Upper lobe of left lung (tissue), 6 donors: ENCODE data around the gene ALOX12B. TPM values are rescaled to one million over a fixed set of nuclear protein-coding genes. Genes with fewer than 3 reads are reported as not detected.
"Not testable (repeated sequence)": the region's sequence is repeated elsewhere in the genome, so short reads cannot be mapped to it uniquely, and the experiment has no call there.

ENCODE experiments used
- ATAC-seq, 2 donors: fragments of 200-7000 bp; cut with Tn5 transposase; one replicate each; pipeline ENCODE4 v1.9.1; 2022; ENCODE audit warnings: mild to moderate bottlenecking in 2 of 2, moderate library complexity in 2 of 2; ENCODE audit not compliant: low FRiP score in 2 of 2
- DNase-seq, 2 donors: peaks; one replicate each; pipeline ENCODE4 v3.0.0-alpha.2; 2019 to 2020
- H3K27ac ChIP-seq, 4 donors: fragments of 200-600 bp; sonication (generic); one replicate each; pipeline ENCODE4 v1.5.1; 2016 to 2019
- H3K27me3 ChIP-seq, 4 donors: fragments of 200-600 bp; sonication (generic); one replicate each; pipeline ENCODE4 v1.5.1; 2017 to 2019
- H3K36me3 ChIP-seq, 4 donors: fragments of 200-600 bp; sonication (generic); one replicate each; pipeline ENCODE4 v1.5.1; 2016 to 2019
- H3K4me1 ChIP-seq, 4 donors: fragments of 200-600 bp; sonication (generic); one replicate each; pipeline ENCODE4 v1.5.1; 2018 to 2019
- H3K4me3 ChIP-seq, 4 donors: fragments of 200-600 bp; sonication (generic); one replicate each; pipeline ENCODE4 v1.5.1; 2017 to 2019; ENCODE audit warnings: mild to moderate bottlenecking in 2 of 4, moderate library complexity in 1 of 4
- H3K9me3 ChIP-seq, 4 donors: fragments of 200-600 bp; sonication (generic); one replicate each; pipeline ENCODE4 v1.5.1; 2018 to 2019
- EP300 ChIP-seq, 4 donors: sonication (generic); formaldehyde crosslinking; IDR thresholded peaks; one replicate each; pipeline ENCODE4 v1.5.1; 2017; ENCODE audit warnings: antibody characterized with exemption in 4 of 4, control low read depth in 2 of 4
- POLR2A ChIP-seq, 4 donors: fragments of 450-650 bp; IDR thresholded peaks; one replicate each; pipeline ENCODE4 v1.5.1; 2016 to 2017; ENCODE audit warnings: antibody characterized with exemption in 4 of 4, mild to moderate bottlenecking in 2 of 4
- POLR2AphosphoS5 ChIP-seq, 2 donors: sonication (generic); formaldehyde crosslinking; IDR thresholded peaks; one replicate each; pipeline ENCODE4 v1.5.1; 2017; ENCODE audit warnings: antibody characterized with exemption in 2 of 2
- WGBS, 2 donors: methylation state at CpG; one replicate each; pipeline ENCODE4 v1.1.5; 2017 to 2018; 5-methylcytosine and 5-hydroxymethylcytosine counted together
- small RNA-seq, 4 donors: library from RNA; depleted of rRNA; stranded (forward); fragments of <200 nt; gene quantifications; one replicate each; pipeline ENCODE3, GENCODE V24; 2016
- total RNA-seq, 6 donors: library from RNA; depleted of rRNA in 4 of 6; stranded (reverse); fragments of >200 nt in 4 of 6; gene quantifications; one replicate each; pipeline versions ENCODE4 v1.1.0 to v1.2.1, GENCODE V29; 2016 to 2021
- TF ChIP-seq, protein P1 (sequence below), 6 experiments: fragments of 450-650 bp in 4 of 6; fragments of 200-600 bp in 2 of 6; sonication (generic) in 2 of 6; IDR thresholded peaks; one replicate each; pipeline ENCODE4 v1.5.1; 2016 to 2019; ENCODE audit warnings: antibody characterized with exemption in 6 of 6
- donor health status: DM: no; HTN: no; CAD: no; lungs with moderate emphysema.
- donor health status: DM: no; HTN: yes; CAD: no; lungs with severe emphysema.

ALOX12B gene
- total RNA-seq, 6 donors from 2014 or later: not detected

DNA sequence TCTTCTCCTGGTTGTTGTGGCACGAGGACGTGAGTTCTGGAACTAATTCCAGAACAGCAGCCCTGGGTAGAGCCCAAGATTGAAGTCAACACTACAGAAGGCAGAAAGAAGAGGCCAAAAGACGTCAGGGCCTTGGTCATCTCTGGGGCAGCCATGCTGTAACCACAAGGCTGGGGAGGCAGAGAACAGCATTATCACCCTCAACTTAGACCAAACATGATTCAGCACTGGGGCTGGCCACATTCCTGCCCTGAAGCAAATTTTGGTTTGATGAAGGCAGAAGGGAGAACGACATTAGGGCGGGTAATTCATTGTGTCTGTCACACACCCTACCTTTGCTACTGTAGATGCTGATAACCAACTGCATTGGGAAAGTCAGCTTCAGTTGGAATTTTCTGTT, 58.4 kb downstream of the ALOX12B start:
- no peaks in the 10 kb centered on the region for H3K9me3 ChIP-seq
- no peak overlapping the region for H3K27ac ChIP-seq
- TF ChIP-seq POLR2A (IDR thresholded peaks at IDR 0.05): no peak
- no peak for TF ChIP-seq EP300 (IDR thresholded peaks at IDR 0.05)
- no peak for TF ChIP-seq POLR2AphosphoS5 (IDR thresholded peaks at IDR 0.05)
- TF ChIP-seq, protein P1, sequence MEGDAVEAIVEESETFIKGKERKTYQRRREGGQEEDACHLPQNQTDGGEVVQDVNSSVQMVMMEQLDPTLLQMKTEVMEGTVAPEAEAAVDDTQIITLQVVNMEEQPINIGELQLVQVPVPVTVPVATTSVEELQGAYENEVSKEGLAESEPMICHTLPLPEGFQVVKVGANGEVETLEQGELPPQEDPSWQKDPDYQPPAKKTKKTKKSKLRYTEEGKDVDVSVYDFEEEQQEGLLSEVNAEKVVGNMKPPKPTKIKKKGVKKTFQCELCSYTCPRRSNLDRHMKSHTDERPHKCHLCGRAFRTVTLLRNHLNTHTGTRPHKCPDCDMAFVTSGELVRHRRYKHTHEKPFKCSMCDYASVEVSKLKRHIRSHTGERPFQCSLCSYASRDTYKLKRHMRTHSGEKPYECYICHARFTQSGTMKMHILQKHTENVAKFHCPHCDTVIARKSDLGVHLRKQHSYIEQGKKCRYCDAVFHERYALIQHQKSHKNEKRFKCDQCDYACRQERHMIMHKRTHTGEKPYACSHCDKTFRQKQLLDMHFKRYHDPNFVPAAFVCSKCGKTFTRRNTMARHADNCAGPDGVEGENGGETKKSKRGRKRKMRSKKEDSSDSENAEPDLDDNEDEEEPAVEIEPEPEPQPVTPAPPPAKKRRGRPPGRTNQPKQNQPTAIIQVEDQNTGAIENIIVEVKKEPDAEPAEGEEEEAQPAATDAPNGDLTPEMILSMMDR (IDR thresholded peaks at IDR 0.05): no peak
- H3K4me3 ChIP-seq: no peak overlapping the region
- H3K36me3 ChIP-seq: no peaks in the 10 kb centered on the region
- ATAC-seq: no peak
- no peaks in the 10 kb centered on the region for H3K27me3 ChIP-seq
- H3K4me1 ChIP-seq: peaks cover 0 to 7% (median 3%) of the 10 kb centered on the region in 4 donors
- DNase-seq: no peak
- 68 to 79% methylated on average over 5 of the region's 5 CpGs for WGBS, 2 donors

DNA sequence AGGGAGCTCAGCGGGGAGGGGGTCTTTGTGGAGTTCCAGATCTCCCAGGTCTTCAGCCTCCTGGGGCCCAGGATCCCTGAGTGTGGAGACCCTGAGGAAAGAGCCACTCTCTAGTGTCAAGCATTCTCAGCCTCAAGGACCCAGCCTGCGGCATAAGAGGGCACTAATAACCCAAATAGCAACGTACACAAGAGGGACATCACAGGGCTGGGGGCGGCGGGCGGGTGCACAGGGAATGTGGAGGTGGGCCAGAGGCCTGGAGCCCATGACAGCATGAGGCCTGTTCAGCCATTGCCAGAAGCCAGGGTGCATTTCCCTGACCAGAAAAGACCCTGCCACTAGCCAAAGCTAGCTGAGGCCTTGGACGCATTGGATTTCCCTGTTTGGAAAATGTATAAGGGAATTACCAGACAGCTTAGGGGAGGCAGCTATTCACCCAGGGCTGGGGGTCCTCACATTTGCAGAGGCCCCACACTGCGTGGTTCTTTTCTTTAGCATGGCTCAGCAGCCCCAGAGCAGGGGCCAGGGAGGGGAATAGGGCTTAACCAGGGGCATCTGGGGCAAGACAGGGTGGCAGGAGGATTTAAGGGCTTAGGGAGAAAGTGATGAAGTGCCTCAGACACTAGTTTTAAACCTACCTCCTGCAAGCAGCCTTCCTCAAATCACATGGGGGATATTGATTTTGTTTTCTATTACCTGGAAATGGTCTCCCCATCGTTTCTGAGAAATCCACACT, 62.2 kb downstream of the ALOX12B start:
- no peak overlapping the region for H3K4me3 ChIP-seq
- whole genome bisulfite sequencing, 2 donors: 82 to 84% methylated on average over 8 to 9 of the region's 9 CpGs
- no peak for TF ChIP-seq POLR2A (IDR thresholded peaks at IDR 0.05)
- TF ChIP-seq, protein P1 (IDR thresholded peaks at IDR 0.05): no peak
- TF ChIP-seq EP300 (IDR thresholded peaks at IDR 0.05): no peak
- TF ChIP-seq POLR2AphosphoS5 (IDR thresholded peaks at IDR 0.05): no peak
- ATAC-seq (no peak), DNase-seq (peak in 1 of 2 donors; percentile 12)
- H3K9me3 ChIP-seq: no peaks in the 10 kb centered on the region
- H3K27ac ChIP-seq: no peak overlapping the region
- H3K27me3 ChIP-seq: no peaks in the 10 kb centered on the region
- peaks cover 0 to 24% (median 6%) of the 10 kb centered on the region in 4 donors for H3K4me1 ChIP-seq
- H3K36me3 ChIP-seq: no peaks in the 10 kb centered on the region

DNA sequence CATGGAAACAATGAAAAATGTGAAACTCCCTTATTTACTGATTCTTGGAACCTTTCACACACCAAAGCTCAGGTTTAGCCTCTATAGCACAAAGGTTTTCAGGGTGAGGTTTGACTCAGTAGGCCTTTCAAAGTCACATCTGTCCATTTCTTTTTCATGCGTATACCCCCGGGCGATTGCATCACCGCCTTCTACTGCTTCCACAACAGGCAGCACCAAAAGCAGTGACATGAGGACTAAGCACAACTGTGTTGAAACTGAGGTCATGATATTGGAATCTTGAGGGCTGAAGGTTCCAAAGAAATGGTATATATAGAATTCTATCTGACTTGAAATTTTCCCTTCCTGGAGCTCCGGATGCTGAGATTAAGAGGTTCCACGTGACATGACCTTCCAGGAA, 63.4 kb downstream of the ALOX12B start:
- not testable (repeated sequence) for DNase-seq, H3K9me3 ChIP-seq, H3K4me3 ChIP-seq, H3K27me3 ChIP-seq, H3K36me3 ChIP-seq, ATAC-seq
- H3K4me1 ChIP-seq: peaks cover 0 to 36% (median 14%) of the 10 kb centered on the region in 4 donors
- H3K27ac ChIP-seq: peak overlapping the region in 2 of 4 donors; percentile 26 to 43
- 59 to 64% methylated on average over 6 of the region's 6 CpGs for WGBS, 2 donors

Small RNAs within 50 kb of the gene (small RNA-seq; reads per million reads assigned to genes)
- gene MIR4314: 0 reads per million in 4 donors

Other genes with a start within 250 kb of the ALOX12B start
- gene TMEM88, start 232.7 kb downstream of the ALOX12B start, total RNA-seq: 10 to 100 TPM in 2 of 6 donors, 1 to 10 TPM in 3, not detected in 1; 1.6 to 16.1 (median 9.3) TPM
- 100 to 1,000 TPM in 2 of 6 donors, 10 to 100 TPM in 4; 50.0 to 111 (median 75.5) TPM for gene NAA38, start 230.2 kb downstream of the ALOX12B start, total RNA-seq
- 10 to 100 TPM in 2 of 6 donors, 1 to 10 TPM in 4; 5.2 to 12.4 (median 7.3) TPM for gene CYB5D1, start 229.7 kb downstream of the ALOX12B start, total RNA-seq
- 100 to 1,000 TPM in 2 of 6 donors, 10 to 100 TPM in 4; 68.1 to 183 (median 91.3) TPM for gene CHD3, start 198.9 kb downstream of the ALOX12B start, total RNA-seq
- 10 to 100 TPM in 1 of 6 donors, 1 to 10 TPM in 5; 5.5 to 24.5 (median 6.3) TPM for gene RNF227, start 171.4 kb downstream of the ALOX12B start, total RNA-seq
- 1 to 10 TPM; 4.2 to 10.0 (median 5.7) TPM for gene KCNAB3, start 157.9 kb downstream of the ALOX12B start, total RNA-seq
- gene TRAPPC1, start 155.8 kb downstream of the ALOX12B start, total RNA-seq: 100 to 1,000 TPM in 2 of 6 donors, 10 to 100 TPM in 4; 70.4 to 148 (median 95.8) TPM
- 100 to 1,000 TPM in 2 of 6 donors, 10 to 100 TPM in 4; 50.6 to 216 (median 88.3) TPM for gene CNTROB, start 155.5 kb downstream of the ALOX12B start, total RNA-seq
- gene GUCY2D, start 85.1 kb downstream of the ALOX12B start, total RNA-seq: 1 to 10 TPM in 3 of 6 donors, not detected in 3; 2.6 to 5.0 (median 3.8) TPM
- gene ALOX15B, start 48.7 kb downstream of the ALOX12B start, total RNA-seq: 100 to 1,000 TPM in 3 of 6 donors, 10 to 100 TPM in 3; 46.2 to 177 (median 105) TPM
- gene ALOXE3, start 30.8 kb upstream of the ALOX12B start, total RNA-seq: not detected
- gene HES7, start 36.4 kb upstream of the ALOX12B start, total RNA-seq: 1 to 10 TPM in 1 of 6 donors, not detected in 5; 4.9 TPM
- gene PER1, start 64.7 kb upstream of the ALOX12B start, total RNA-seq: 100 to 1,000 TPM; 112 to 358 (median 288) TPM
- gene VAMP2, start 75.2 kb upstream of the ALOX12B start, total RNA-seq: 10 to 100 TPM; 27.2 to 75.8 (median 49.8) TPM
- 10 to 100 TPM; 11.5 to 32.5 (median 17.3) TPM for gene TMEM107, start 88.7 kb upstream of the ALOX12B start, total RNA-seq
- gene BORCS6, start 102.5 kb upstream of the ALOX12B start, total RNA-seq: 10 to 100 TPM in 4 of 6 donors, 1 to 10 TPM in 2; 7.3 to 12.5 (median 11.1) TPM
- 1 to 10 TPM in 5 of 6 donors, not detected in 1; 1.8 to 8.1 (median 5.3) TPM for gene AURKB, start 122.9 kb upstream of the ALOX12B start, total RNA-seq
- 100 to 1,000 TPM in 1 of 6 donors, 10 to 100 TPM in 5; 19.6 to 123 (median 42.4) TPM for gene CTC1, start 160.3 kb upstream of the ALOX12B start, total RNA-seq
- gene PFAS, start 161.6 kb upstream of the ALOX12B start, total RNA-seq: 10 to 100 TPM; 11.9 to 60.8 (median 29.5) TPM
- 10 to 100 TPM; 19.9 to 32.4 (median 26.6) TPM for gene RANGRF, start 201.0 kb upstream of the ALOX12B start, total RNA-seq
- 10 to 100 TPM in 3 of 6 donors, 1 to 10 TPM in 3; 3.9 to 18.9 (median 9.5) TPM for gene SLC25A35, start 207.7 kb upstream of the ALOX12B start, total RNA-seq
- 100 to 1,000 TPM in 2 of 6 donors, 10 to 100 TPM in 4; 12.5 to 127 (median 30.4) TPM for gene ARHGEF15, start 222.5 kb upstream of the ALOX12B start, total RNA-seq